PC-9 (cell line): ENCODE data around the gene ZNF804A. TPM values are rescaled to one million over a fixed set of nuclear protein-coding genes. Genes with fewer than 3 reads are reported as not detected.

Source experiments
- BruUV-seq: library from RNA; stranded (reverse); fragments of 400-500 nt; replicated peaks from 2 replicates; lab custom pipeline; 2021; lab: Mats Ljungman, UMichigan
- CTCF ChIA-PET: fragments of 300-600 bp; sonication (Branson Sonifier 250); formaldehyde crosslinking; loops from one replicate; lab custom pipeline; 2022; ENCODE audit warnings: antibody characterized with exemption; lab: Charles Lee
- POLR2A ChIA-PET: fragments of 300-600 bp; sonication (Branson Sonifier 250); formaldehyde crosslinking; loops from one replicate; lab custom pipeline; 2022; ENCODE audit warnings: antibody characterized with exemption; ENCODE audit not compliant: unreplicated experiment; lab: Charles Lee
- DNase-seq, 2 experiments: peaks; one replicate each; pipeline versions ENCODE4 v3.0.0 to v3.0.0-alpha.2; 2015 to 2022; ENCODE audit warnings: mixed read lengths in 1 of 2
- H2AFZ ChIP-seq: fragments of 200-600 bp; sonication (generic); 2 replicates; pipeline ENCODE4 v1.8.1; 2017; ENCODE audit warnings: antibody characterized with exemption
- H3F3A ChIP-seq: fragments of 200-600 bp; sonication (generic); 2 replicates; pipeline ENCODE4 v1.8.1; 2017; ENCODE audit warnings: antibody characterized with exemption, mild to moderate bottlenecking, low read depth; ENCODE audit not compliant: insufficient read depth
- H3K27ac ChIP-seq: fragments of 200-600 bp; sonication (generic); 2 replicates; pipeline ENCODE4 v1.6.1; 2016; ENCODE audit warnings: mixed run types
- H3K27me3 ChIP-seq: fragments of 200-600 bp; sonication (generic); 2 replicates; pipeline ENCODE4 v1.6.1; 2016; ENCODE audit warnings: low read depth, mixed run types; ENCODE audit not compliant: insufficient read depth
- H3K36me3 ChIP-seq: fragments of 200-600 bp; sonication (generic); 2 replicates; pipeline ENCODE4 v1.6.1; 2016; ENCODE audit warnings: low read depth, mixed run types
- H3K4me1 ChIP-seq: fragments of 200-600 bp; sonication (generic); replicated peaks from 2 replicates; pipeline ENCODE4 v1.6.1; 2016; ENCODE audit warnings: mixed run types; ENCODE audit not compliant: insufficient read depth
- H3K4me2 ChIP-seq: fragments of 200-600 bp; sonication (generic); 2 replicates; pipeline ENCODE4 v1.6.1; 2017; ENCODE audit warnings: mixed run types
- H3K4me3 ChIP-seq: fragments of 200-600 bp; sonication (generic); 2 replicates; pipeline ENCODE4 v1.6.1; 2016; ENCODE audit warnings: mixed run types
- H3K79me2 ChIP-seq: fragments of 200-600 bp; sonication (generic); 2 replicates; pipeline ENCODE4 v1.6.1; 2017; ENCODE audit warnings: low read depth, mixed run types
- H3K9me2 ChIP-seq: fragments of 200-600 bp; sonication (generic); 2 replicates; pipeline ENCODE4 v1.8.1; 2017; ENCODE audit warnings: mild to moderate bottlenecking; ENCODE audit not compliant: insufficient read depth
- H3K9me3 ChIP-seq: fragments of 200-600 bp; sonication (generic); 2 replicates; pipeline ENCODE4 v1.8.1; 2016; ENCODE audit warnings: low read depth; ENCODE audit not compliant: insufficient read depth
- H4K20me1 ChIP-seq: fragments of 200-600 bp; sonication (generic); 2 replicates; pipeline ENCODE4 v1.8.1; 2017; ENCODE audit not compliant: insufficient read depth
- EZH2 ChIP-seq: fragments of 200-600 bp; sonication (generic); IDR thresholded peaks from 2 replicates; pipeline ENCODE4 v1.8.0; 2017; ENCODE audit warnings: antibody characterized with exemption, low read depth
- intact Hi-C: fragments of 100-400 bp; cut with micrococcal nuclease; formaldehyde crosslinking; loops from one replicate; pipeline ENCODE4 v1.10.0; 2022; ENCODE audit not compliant: unreplicated experiment
- total RNA-seq: library from RNA; stranded (reverse); gene quantifications from 2 replicates; pipeline ENCODE4 v1.2.3, GENCODE V29; 2021
- TF ChIP-seq, protein P1 (sequence below): fragments of 200-600 bp; sonication (generic); conservative IDR thresholded peaks from 2 replicates; pipeline ENCODE4 v1.6.1; 2017; ENCODE audit warnings: mixed run types, antibody characterized with exemption, mild to moderate bottlenecking, moderate library complexity

Gene ZNF804A
- total RNA-seq, 1 experiment from 2014 or later: not detected

DNA sequence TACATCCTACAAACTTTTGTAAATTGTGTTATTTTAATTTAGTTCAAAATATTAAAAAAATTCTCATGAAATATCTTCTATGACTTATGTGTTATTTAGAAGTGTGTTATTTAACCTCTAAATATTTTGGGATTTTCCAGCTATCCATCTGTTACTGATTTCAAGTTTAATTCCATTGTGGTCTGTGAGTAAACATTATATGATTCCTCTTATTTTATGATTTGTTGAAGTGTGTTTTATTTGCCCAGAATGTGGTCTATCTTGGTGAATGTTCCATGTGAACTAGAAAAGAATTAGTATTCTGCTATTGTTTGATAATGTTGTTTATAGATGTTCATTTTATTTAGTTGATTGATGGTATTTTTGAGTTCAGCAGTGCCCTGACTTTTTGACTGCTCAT lies 136.0 kb downstream of the ZNF804A start:
- Histone ChIP-seq H3K4me2 (no peak overlapping the region), H3K27me3 (no peaks in the 10 kb centered on the region), H3K4me3 (no peak overlapping the region), H3K9me2 (no peaks in the 10 kb centered on the region), H3K4me1 (no peaks in the 10 kb centered on the region), H3K79me2 (no peaks in the 10 kb centered on the region), H3F3A (no peaks in the 10 kb centered on the region), H3K36me3 (no peaks in the 10 kb centered on the region), H3K27ac (no peak overlapping the region), H2AFZ (no peak overlapping the region), H4K20me1 (no peaks in the 10 kb centered on the region), H3K9me3 (no peaks in the 10 kb centered on the region)
- CTCF ChIA-PET: no interaction called here
- POLR2A ChIA-PET: no interaction called here
- TF ChIP-seq, protein P1, sequence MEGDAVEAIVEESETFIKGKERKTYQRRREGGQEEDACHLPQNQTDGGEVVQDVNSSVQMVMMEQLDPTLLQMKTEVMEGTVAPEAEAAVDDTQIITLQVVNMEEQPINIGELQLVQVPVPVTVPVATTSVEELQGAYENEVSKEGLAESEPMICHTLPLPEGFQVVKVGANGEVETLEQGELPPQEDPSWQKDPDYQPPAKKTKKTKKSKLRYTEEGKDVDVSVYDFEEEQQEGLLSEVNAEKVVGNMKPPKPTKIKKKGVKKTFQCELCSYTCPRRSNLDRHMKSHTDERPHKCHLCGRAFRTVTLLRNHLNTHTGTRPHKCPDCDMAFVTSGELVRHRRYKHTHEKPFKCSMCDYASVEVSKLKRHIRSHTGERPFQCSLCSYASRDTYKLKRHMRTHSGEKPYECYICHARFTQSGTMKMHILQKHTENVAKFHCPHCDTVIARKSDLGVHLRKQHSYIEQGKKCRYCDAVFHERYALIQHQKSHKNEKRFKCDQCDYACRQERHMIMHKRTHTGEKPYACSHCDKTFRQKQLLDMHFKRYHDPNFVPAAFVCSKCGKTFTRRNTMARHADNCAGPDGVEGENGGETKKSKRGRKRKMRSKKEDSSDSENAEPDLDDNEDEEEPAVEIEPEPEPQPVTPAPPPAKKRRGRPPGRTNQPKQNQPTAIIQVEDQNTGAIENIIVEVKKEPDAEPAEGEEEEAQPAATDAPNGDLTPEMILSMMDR: no peak
- no peak for TF ChIP-seq EZH2
- no TSS peak for BruUV-seq
- intact Hi-C loops: no loop called here
- DNase-seq: no peak

DNA sequence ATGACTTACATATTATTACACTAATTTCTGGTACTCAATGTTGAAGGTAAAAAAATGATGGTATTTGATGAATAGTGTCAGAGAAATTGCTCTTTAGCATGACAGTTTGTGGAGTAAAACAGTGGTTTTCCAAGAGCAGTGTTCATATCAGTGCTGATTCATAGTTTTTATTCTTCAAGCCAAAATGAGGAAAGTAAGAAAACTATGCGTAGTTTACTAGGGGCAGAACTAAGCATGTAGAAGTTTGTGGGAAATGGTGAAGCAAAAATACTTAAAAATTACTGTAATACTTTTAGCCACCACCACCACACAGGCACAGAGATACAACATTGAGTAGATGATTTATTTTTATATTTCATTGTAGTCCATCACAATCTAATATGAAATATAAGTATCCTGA lies 137.3 kb downstream of the ZNF804A start:
- no peaks in the 10 kb centered on the region for H3K9me3 ChIP-seq

DNA sequence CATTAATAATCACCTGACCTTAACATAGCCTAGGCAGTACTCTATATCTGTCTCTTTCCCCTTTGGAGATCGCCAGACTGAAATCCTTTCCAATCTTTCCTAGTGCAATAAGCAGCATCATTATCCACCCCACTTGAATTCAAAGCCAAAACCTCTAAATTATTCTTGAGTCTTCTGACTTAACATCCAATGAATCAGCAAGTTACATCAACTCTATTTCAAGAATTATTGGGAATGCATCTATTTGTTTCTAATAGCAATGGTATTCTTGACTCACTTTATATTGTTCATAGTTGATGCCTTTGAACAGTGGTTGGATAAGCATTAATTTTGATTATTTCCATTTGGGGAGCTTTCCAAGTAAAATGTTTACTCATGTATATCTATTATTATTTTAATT lies 144.8 kb downstream of the ZNF804A start:
- no peak overlapping the region for H3K4me3 ChIP-seq
- H3F3A ChIP-seq: no peaks in the 10 kb centered on the region
- H3K27me3 ChIP-seq: no peaks in the 10 kb centered on the region
- no peaks in the 10 kb centered on the region for H3K36me3 ChIP-seq
- CTCF ChIA-PET: no interaction called here
- no TSS peak for BruUV-seq
- no peaks in the 10 kb centered on the region for H3K4me1 ChIP-seq
- H2AFZ ChIP-seq: no peak overlapping the region
- no peak overlapping the region for H3K4me2 ChIP-seq
- TF ChIP-seq EZH2: no peak
- TF ChIP-seq, protein P1: no peak
- intact Hi-C loops: no loop called here
- no peaks in the 10 kb centered on the region for H4K20me1 ChIP-seq
- POLR2A ChIA-PET: no interaction called here
- no peak for DNase-seq
- H3K9me3 ChIP-seq: no peaks in the 10 kb centered on the region
- H3K27ac ChIP-seq: no peak overlapping the region
- H3K9me2 ChIP-seq: no peaks in the 10 kb centered on the region
- no peaks in the 10 kb centered on the region for H3K79me2 ChIP-seq

More for the DNA sequence above, 137.3 kb downstream of the ZNF804A start:
- Histone ChIP-seq H3K36me3 (no peaks in the 10 kb centered on the region), H3K79me2 (no peaks in the 10 kb centered on the region), H3K4me2 (no peak overlapping the region), H2AFZ (no peak overlapping the region), H3K9me2 (no peaks in the 10 kb centered on the region), H3F3A (no peaks in the 10 kb centered on the region), H3K4me3 (no peak overlapping the region), H3K27ac (no peak overlapping the region), H4K20me1 (no peaks in the 10 kb centered on the region), H3K4me1 (no peaks in the 10 kb centered on the region), H3K27me3 (no peaks in the 10 kb centered on the region)
- CTCF ChIA-PET: no interaction called here
- no peak for DNase-seq
- no peak for TF ChIP-seq EZH2
- TF ChIP-seq, protein P1: no peak
- intact Hi-C loops: no loop called here
- POLR2A ChIA-PET: no interaction called here
- BruUV-seq: no TSS peak
